RPMI8226 (cell line): ENCODE results near the gene EIF5.
A peak's percentile ranks its signal among the peaks of the same experiment; 100 is the strongest.

Experiments used
- DNase-seq: peaks from one replicate; pipeline ENCODE4 v3.0.0-alpha.2; 2015

EIF5 gene

DNA sequence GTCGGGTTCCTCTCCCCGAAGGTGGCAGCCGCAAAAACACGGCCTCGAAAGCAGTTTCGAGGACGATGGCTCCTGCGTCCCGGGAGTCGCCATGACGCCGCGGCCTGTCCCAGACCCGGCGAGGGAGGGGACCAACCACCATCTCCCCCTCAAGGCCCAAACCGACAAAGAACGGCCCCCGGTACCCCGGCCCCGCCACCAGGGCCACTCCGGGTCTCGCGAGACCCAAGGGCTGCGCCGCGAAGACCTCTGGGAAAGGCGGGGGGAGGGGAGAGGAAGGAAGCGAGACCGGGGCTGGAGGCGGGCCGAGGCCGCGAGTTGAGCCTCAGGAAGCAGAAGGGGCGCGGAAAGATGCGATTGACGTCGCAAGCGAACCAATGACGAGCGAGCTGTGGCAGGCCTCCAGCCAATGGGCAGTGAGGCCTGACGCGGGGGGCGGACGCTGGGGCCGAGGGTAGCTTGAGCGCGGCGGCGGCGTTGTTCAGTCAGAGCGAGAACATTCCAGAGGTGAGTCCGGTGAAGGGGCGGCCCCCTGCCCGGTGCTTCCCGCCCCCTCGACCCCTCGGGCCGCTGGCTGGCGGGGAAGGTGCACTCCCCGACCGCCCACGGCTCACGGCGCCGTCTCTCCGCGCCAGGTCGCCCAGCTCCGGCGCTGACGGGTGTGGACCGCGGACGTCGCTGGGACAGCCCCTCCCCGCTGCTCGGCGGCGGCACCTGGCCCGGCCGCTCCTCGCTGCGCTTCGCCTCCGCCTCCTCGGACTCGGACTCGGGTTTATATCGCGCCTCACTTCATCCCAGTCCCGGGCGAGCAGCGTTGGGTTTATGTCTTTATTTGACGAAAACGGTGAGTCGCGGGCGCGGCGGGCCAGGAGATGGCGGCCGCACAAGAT lies at the start of gene EIF5:
Gene EIF5, plus strand, starts transcription at position 484 of the 890 bp plus-strand sequence. CDS start 1,624 bp downstream, outside the sequence.
- peak; percentile 97 for DNase-seq

DNA sequence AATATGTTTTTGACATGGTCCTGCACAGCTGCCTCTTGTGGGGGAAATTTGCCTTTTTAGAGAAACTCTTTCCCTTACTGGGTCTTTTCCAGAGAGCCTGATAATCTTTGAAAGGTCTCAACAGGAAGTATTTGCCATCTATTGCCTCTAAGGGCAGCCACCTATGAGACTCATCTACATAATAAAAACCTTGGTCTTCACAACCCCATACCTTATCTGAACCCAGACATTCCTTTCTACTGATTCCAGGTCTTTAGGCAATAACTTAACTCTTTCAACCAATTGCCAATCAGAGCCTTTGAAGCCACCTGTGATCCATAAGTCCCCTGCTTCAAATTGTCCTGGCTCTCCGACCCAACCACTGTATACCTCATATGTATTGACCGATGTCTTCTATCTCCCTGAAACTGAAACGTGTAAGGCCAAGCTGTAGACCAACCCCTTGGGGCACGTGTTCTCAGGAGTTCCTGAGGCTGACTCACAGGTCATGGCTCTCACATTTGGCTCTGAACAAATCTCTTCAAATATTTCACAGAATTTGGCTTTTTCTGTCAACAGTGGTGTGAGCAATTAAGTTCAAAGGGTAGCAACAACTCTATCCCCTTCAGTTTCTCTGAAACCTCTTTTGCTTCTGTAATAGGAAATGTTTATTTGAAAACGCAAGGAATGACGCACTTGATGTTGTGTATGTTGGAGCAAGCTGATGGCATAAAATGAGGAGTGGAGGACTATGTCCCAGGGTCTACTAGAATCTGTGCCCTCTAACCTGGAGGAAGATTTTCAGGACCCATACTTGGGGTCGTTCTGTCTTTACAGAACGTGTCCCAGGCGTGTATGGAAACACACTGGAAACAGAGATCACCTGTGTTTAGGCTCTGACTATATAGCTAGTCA lies 49.2 kb upstream of the EIF5 start:
- peak; percentile 9 for DNase-seq

DNA sequence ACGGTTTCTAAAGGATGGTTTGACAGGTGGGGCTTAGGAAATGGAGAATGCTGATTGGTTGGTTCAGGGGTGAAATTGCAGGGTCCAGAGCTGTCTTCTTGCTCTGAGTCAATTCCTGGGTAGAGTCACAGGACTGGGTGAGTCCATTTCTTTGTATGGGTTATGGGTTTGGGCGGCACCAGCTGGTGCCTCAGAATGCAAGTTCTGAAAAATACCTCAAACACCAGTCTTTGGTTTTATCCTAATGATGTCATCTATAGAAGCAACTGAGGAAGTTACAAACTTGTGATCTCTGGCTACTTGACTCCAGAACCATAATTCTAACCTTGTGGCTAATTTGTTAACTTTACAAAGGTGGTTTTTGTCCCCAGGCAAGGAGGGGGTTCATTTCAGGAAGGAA lies 47.6 kb upstream of the EIF5 start:
- no peak for DNase-seq

DNA sequence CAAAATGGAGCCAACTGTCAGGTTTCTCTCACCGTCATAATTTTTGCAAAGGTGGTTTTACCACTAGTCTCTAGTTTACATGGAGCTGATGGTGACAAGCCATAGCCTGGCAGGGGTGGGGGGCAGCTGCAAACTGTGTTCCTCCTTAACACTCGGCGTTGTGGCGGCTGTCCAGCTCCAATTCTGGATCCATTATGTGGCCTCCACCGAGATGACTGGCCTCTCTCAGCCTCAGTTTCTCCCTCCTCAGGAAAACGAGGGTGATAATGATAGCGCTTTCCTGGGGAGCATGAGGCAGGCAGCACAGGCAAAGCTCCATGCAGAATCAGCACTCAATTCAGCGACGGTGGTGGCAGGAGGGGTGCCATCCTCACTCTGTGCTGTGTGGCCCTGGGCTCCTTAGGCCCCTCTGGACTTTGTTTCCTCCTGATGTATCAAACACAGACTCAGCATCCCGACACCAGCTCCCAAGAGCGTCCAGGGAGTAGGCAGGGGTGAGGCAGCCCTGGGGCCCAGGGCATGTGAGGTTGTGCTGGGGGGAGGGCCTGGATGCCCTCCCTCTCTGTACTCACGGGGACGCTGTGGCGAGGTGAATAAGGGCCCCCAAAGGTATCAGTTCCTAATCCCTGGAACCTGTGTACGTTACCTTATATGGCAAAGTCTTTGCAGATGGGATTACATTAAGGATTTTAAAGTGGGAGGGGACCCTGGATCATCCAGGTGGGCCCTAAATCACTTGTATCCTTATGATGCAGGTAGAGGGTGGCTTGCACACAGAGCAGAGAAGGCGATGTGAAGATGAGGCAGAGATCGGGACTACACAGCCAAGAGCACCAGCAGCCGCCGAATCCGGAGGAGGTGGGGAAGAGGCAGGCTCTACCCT lies 46.8 kb upstream of the EIF5 start:
- no peak for DNase-seq

DNA sequence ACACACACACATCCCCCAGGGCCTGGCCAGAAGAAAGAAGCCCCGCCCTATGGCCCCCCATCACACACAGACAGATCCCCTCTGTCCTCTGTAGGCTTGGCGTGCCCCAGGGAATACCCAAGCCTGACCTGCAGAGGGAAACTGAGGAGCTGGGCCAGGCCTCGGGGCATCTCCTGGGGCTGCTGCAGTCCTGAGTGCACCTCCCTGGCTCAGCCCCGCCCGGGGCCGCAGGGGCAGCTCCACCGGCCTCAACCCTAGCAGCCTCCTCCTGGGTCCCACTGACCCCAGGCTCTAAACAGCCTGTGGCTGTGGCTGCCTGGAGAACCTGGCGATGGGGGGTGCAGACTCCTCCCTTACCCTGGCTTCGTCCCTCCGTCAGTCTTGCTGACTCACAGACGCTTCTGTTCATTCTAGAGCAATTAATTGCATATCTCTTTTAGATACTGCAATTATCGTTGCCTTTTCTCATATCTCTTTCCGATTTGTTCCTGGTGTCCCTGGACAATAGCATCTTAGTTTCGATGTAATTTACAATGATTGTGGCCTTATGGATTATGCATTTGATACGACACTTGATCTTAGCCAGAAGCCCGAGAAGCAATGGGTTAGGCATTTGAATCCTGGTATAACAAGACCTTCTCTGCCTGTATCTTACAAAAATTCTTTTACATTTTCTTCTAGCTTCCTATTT lies 45.8 kb upstream of the EIF5 start:
- no peak for DNase-seq

DNA sequence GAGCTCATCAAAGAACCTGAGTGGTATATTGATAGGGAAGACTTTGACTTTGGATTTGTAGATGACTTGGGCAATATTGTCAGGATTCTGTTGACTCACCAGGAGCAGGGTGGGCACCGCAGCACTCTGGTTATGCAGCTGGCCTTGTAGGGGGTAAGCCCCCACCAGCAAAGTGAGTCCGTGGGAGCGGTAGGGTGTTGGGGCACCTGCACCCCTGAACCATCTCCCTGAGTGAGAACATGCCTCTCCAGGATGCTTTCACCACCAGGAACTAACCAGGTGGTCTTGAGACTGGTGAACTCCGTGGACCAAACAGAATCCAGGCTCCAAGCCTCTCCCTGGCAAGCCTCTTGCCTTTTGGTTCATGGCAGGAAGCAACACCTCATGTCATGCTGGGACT lies 44.0 kb upstream of the EIF5 start:
- no peak for DNase-seq

DNA sequence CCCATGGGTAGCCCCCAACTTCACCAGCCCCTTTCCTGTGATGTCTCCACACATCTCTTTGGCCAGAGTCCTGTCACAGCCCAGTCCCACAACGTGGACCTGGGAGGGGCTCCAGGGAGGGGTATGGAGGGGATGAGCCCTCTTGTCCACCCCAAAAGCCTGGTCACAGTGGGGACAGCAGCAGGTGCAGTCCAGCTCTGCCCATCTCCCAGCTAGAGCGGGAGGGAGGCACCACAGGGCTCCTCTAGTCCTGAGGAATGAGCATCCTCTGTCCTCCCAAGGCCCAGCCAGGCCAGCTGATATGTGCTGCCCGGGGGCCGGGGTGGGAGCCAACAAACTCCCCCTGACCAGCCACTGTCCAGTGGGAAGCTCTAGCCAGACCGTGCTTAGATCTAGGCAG lies 43.5 kb upstream of the EIF5 start:
- no peak for DNase-seq

DNA sequence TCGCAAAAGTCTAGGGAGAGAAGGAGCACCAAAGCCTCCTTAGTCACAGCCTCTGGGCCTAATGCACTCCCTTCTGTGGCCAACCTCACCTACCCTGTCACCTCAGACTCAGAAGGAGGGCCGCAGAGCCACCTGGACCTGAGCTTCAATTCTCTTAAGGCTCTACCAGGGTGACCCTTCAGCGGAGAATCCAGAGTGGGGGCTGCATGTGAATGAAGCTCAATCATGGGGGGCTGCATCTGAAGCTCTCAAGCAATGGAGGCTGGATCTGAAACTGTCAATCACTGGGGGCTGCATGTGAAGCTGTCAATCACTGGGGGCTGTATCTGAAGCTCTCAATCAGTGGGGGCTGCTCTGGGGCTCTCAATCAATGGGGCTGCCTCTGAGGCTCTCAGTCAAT lies 43.1 kb upstream of the EIF5 start:
- DNase-seq = no peak

GRCh38 chr14:103292426-103293374 lies 41.3 kb upstream of the EIF5 start:
- peak; percentile 69 for DNase-seq

GRCh38 chr14:103293465-103293864 lies 40.6 kb upstream of the EIF5 start:
- DNase-seq = no peak

DNA sequence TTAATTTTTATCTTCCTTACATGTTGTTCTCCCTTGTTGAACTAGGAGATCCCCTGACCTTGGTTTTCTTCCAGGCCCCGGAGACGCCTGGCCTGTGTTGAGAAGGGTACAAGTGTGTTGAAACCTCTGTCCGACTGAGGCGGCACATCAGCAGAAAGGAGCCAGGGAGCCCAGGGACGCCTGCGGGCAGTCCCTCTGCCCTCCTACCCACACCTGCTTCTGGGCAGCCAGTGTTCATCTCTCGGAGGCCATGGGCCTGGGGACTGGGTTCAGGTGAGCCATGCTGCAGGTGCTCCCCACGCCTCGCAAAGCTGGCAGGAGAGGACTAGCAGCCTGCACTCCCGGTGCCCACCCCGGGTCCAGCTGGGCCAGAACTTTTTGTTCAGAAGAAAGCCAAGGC lies 39.9 kb upstream of the EIF5 start:
- DNase-seq = no peak

DNA sequence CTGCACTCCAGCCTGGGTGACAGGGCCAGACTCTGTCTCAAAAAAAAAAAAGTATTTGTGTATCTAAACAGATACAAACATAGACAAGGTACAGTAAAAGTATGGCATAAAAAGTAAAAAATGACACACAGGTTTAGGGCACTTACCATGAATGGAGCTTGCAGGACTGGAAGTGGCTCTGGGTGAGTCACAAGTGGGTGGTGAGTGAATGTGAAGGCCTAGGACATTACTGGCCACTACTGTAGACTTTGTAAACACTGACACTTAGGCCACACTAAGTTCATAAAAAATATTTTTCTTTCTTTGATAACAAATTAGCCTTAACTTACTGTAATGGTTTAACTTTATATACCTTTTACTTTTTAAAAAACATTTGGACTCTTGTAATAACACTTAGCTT lies 38.0 kb upstream of the EIF5 start:
- no peak for DNase-seq

DNA sequence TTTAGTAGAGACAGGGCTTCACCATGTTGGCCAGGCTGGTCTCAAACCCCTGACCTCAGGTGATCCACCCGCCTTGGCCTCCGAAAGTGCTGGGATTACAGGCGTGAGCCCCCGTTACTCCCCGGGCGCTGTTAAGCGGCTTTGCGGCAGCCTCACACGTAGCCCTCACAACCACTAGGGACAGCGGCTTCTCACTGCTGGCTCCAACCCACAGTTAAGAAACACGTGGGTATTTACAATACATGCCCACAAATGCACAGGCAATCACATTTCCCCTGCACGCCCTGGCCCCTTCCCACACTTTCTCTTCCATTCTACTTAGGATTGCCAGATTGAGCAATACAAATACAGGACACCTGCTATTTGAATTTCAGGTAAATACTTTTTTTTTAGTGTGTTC lies 37.0 kb upstream of the EIF5 start:
- no peak for DNase-seq

DNA sequence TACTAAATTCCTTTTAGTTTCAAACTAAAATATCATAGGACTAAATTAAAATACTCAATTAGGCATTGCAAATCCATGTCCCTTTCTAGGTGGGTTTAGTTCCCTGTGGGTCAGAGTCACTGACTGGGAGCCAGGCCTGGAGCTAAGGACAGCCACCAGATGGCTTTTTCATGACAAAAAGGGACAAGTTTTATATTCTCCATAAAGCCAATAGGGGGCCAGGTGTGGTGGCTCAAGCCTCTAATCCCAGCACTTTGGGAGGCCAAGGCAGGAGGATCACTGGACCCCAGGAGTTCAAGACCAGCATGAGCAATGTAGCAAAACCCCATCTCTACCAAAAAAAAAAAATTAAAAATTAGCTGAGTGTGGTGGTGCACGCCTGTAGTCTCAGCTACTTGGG lies 35.4 kb upstream of the EIF5 start:
- no peak for DNase-seq

DNA sequence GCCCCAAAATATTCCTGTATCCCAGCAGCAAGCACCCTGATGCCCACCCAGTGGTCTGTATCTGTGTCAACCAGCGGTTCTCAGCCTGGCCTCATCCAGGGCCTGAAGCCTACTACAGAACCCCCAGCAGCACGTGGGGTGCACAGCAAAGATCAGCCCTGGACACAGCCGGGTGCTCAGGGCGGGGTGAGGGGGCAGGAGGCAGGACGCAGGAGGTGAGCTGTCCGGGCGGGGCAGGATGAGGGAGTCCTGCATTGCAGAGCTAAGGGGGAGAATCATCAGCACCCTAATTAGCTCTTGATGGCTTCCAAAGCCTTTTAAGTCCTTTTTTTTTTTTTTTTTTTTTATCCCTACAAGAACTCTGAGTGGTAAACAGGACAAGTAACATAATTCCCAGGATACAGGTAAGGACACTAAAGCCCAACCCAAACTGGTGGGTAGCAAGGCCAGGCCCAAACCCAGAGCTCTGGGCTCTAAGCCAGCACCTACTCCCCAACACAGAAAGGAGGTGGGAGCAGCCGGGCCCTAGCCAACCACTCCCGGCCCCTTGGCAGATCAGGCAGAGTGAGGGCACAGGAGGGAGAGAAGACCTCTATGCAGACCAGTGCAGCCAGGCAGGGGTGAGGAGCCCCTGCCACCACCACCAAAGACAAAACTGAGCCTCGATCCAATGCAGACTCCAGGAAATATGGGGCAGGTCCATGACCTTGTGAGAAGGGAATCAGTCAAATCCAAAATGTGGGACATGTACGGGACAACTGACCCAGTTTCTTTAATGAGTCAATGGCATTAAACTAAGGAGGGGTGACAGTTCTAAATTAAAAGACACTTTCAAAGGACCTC lies 32.3 kb upstream of the EIF5 start:
- no peak for DNase-seq

GRCh38 chr14:103302966-103303365 lies 31.1 kb upstream of the EIF5 start:
- DNase-seq = no peak

GRCh38 chr14:103304706-103305105 lies 29.3 kb upstream of the EIF5 start:
- DNase-seq = no peak

GRCh38 chr14:103308717-103309616 lies 25.1 kb upstream of the EIF5 start:
- no peak for DNase-seq

GRCh38 chr14:103310576-103311095 lies 23.4 kb upstream of the EIF5 start:
- no peak for DNase-seq
